GM12878 (cell line): ENCODE data around the gene SYNE4. TPM values are rescaled to one million over a fixed set of nuclear protein-coding genes. Genes with fewer than 3 reads are reported as not detected.

Experiments used
- ATAC-seq: fragments of 200-7000 bp; cut with Tn5 transposase; 3 replicates; pipeline ENCODE4 v1.9.1; 2020; ENCODE audit warnings: mild to moderate bottlenecking, moderate library complexity
- BruUV-seq: library from RNA; stranded (reverse); fragments of 400-500 nt; replicated peaks from 2 replicates; lab custom pipeline; 2021; lab: Mats Ljungman, UMichigan
- CTCF ChIA-PET: fragments of 300-600 bp; sonication (Branson Sonifier 250); formaldehyde crosslinking; extraction: SDS; loops from one replicate; lab custom pipeline; 2021; ENCODE audit warnings: inconsistent platforms; lab: Yijun Ruan, JAX
- POLR2A ChIA-PET: fragments of 350-600 bp; formaldehyde crosslinking; extraction: SDS; loops from one replicate; lab custom pipeline; 2021; ENCODE audit warnings: inconsistent platforms; lab: Charles Lee
- RAD21 ChIA-PET: fragments of 300-600 bp; sonication (Branson Sonifier 250); formaldehyde crosslinking; loops from one replicate; lab custom pipeline; 2023; ENCODE audit warnings: antibody characterized with exemption; ENCODE audit not compliant: unreplicated experiment; lab: Charles Lee
- SMC1A ChIA-PET: fragments of 300-600 bp; sonication (Branson Sonifier 250); formaldehyde crosslinking; loops from one replicate; lab custom pipeline; 2023; ENCODE audit not compliant: unreplicated experiment, uncharacterized antibody; lab: Charles Lee
- DNase-seq: peaks from one replicate; pipeline ENCODE4 v3.0.0-alpha.2; 2011; ENCODE audit warnings: low read depth, low spot score
- FAIRE-seq: peaks from 3 replicates; lab custom pipeline; 2011; peaks lifted over from hg19 to GRCh38; lab: Jason Lieb, UNC
- H2AFZ ChIP-seq: 2 replicates; pipeline ENCODE4 v1.6.0; 2011; ENCODE audit warnings: low read depth, low read length, control low read depth; ENCODE audit not compliant: control insufficient read depth
- H3K27ac ChIP-seq: 2 replicates; pipeline ENCODE4 v1.5.1; 2011; ENCODE audit warnings: control low read depth; ENCODE audit not compliant: control insufficient read depth, insufficient read depth
- H3K27me3 ChIP-seq, 2 experiments: replicated peaks in 1 of 2; 2 replicates each; pipeline versions ENCODE4 v1.6.0 to v1.6.1; 2011; ENCODE audit warnings: low read length in 1 of 2; ENCODE audit not compliant: control insufficient read depth in 2 of 2, insufficient read depth in 2 of 2
- H3K36me3 ChIP-seq, 2 experiments: 2 replicates each; pipeline ENCODE4 v1.5.1; 2011; ENCODE audit warnings: low read length in 1 of 2; ENCODE audit not compliant: control insufficient read depth in 2 of 2, insufficient read depth in 2 of 2
- H3K4me1 ChIP-seq: 2 replicates; pipeline ENCODE4 v1.6.1; 2011; ENCODE audit warnings: mild to moderate bottlenecking, low read length, moderate library complexity, mixed read lengths; ENCODE audit not compliant: control insufficient read depth, insufficient read depth
- H3K4me2 ChIP-seq: 2 replicates; pipeline ENCODE4 v1.6.0; 2011; ENCODE audit warnings: control low read depth; ENCODE audit not compliant: control insufficient read depth, insufficient read depth
- H3K4me3 ChIP-seq: fragments of 200-600 bp; sonication (generic); 2 replicates; pipeline ENCODE4 v1.5.1; 2016
- H3K79me2 ChIP-seq: 2 replicates; pipeline ENCODE4 v1.6.0; 2011; ENCODE audit warnings: low read length; ENCODE audit not compliant: control insufficient read depth, insufficient read depth
- H3K9ac ChIP-seq: 2 replicates; pipeline ENCODE4 v1.8.0; 2011; ENCODE audit warnings: low read length, control low read depth, mixed read lengths; ENCODE audit not compliant: control insufficient read depth, insufficient read depth
- H3K9me3 ChIP-seq: replicated peaks from 3 replicates; pipeline ENCODE4 v1.5.1; 2011; ENCODE audit warnings: mild to moderate bottlenecking, low read length; ENCODE audit not compliant: control insufficient read depth, insufficient read depth
- H4K20me1 ChIP-seq: 2 replicates; pipeline ENCODE4 v1.6.0; 2011; ENCODE audit not compliant: control insufficient read depth, insufficient read depth
- BHLHE40 ChIP-seq, 2 experiments: fragments of 450-650 bp in 1 of 2; IDR thresholded peaks; 2 replicates each; pipeline ENCODE4 v1.6.1; 2011 to 2017; ENCODE audit warnings: low read depth in 2 of 2, borderline replicate concordance in 1 of 2, improper control_type of control experiment in 1 of 2, low read length in 1 of 2, mild to moderate bottlenecking in 1 of 2
- CREB1 ChIP-seq: IDR thresholded peaks from 2 replicates; pipeline ENCODE4 v1.6.1; 2012; ENCODE audit warnings: low read depth, mild to moderate bottlenecking, inconsistent platforms
- FOS ChIP-seq: IDR thresholded peaks from 3 replicates; pipeline ENCODE4 v1.6.1; 2011; ENCODE audit warnings: borderline replicate concordance; ENCODE audit not compliant: insufficient read length; ENCODE audit errors: extremely low read depth
- MAX ChIP-seq: IDR thresholded peaks from 2 replicates; pipeline ENCODE4 v1.6.1; 2012; ENCODE audit warnings: low read depth, low read length, improper control_type of control experiment
- NFIC ChIP-seq: IDR thresholded peaks from 2 replicates; pipeline ENCODE4 v1.6.1; 2012; ENCODE audit warnings: low read depth, mild to moderate bottlenecking, inconsistent platforms, low read length, moderate library complexity
- NKRF ChIP-seq: fragments of 450-650 bp; conservative IDR thresholded peaks from 2 replicates; pipeline ENCODE4 v1.6.1; 2017; ENCODE audit warnings: mild to moderate bottlenecking, moderate library complexity
- RAD51 ChIP-seq: fragments of 450-650 bp; IDR thresholded peaks from 2 replicates; pipeline ENCODE4 v1.6.1; 2016; ENCODE audit warnings: moderate library complexity, mild to moderate bottlenecking, inconsistent platforms
- SIN3A ChIP-seq: IDR thresholded peaks from 2 replicates; pipeline ENCODE4 v1.6.1; 2012; ENCODE audit warnings: low read depth, low read length, improper control_type of control experiment
- TCF12 ChIP-seq: IDR thresholded peaks from 2 replicates; pipeline ENCODE4 v1.6.1; 2011; ENCODE audit warnings: low read depth, mild to moderate bottlenecking, low read length
- YBX1 ChIP-seq: fragments of 450-650 bp; IDR thresholded peaks from 2 replicates; pipeline ENCODE4 v1.6.1; 2016; ENCODE audit warnings: antibody characterized with exemption
- ZNF384 ChIP-seq: IDR thresholded peaks from 2 replicates; pipeline ENCODE4 v1.6.1; 2012; ENCODE audit warnings: low read depth, mild to moderate bottlenecking, low read length, improper control_type of control experiment, borderline replicate concordance
- WGBS: methylation state at CpG from one replicate; pipeline ENCODE4 v1.1.6; 2016; ENCODE audit warnings: low lambda C conversion rate; ENCODE audit not compliant: insufficient replicate concordance, insufficient coverage; ENCODE audit errors: missing lambda C conversion rate; 5-methylcytosine and 5-hydroxymethylcytosine counted together
- in situ Hi-C: fragments of 300-500 bp; cut with MboI; formaldehyde crosslinking; loops from 9 replicates; pipeline ENCODE4 v1.14.3; 2018; ENCODE audit warnings: mixed read lengths
- intact Hi-C: fragments of 100-400 bp; cut with micrococcal nuclease; formaldehyde crosslinking; loops from one replicate; pipeline ENCODE4 v1.14.2; 2022; ENCODE audit not compliant: unreplicated experiment
- polyA plus RNA-seq, 11 experiments: library from polyadenylated mRNA; depleted of rRNA in 4 of 11; unstranded in 6 of 11; stranded (reverse) in 5 of 11; fragments of >200 nt; fragmentation: Nextera tagmentation in 4 of 11; fragmentation: Illumina TruSeq in 1 of 11; extraction: Ambion mirVana in 4 of 11; extraction: Trizol in 1 of 11; gene quantifications; 1 replicate in 1 of 11; 2 replicates in 10 of 11; pipeline versions ENCODE4 v1.2.1 to v1.2.3, GENCODE V29; 2011 to 2016; ENCODE audit warnings: inconsistent platforms in 2 of 11, missing spikeins in 2 of 11, low read depth in 1 of 11
- total RNA-seq, 4 experiments: library from RNA; depleted of rRNA in 3 of 4; stranded (reverse); fragments of >200 nt in 3 of 4; fragmentation: Illumina TruSeq in 1 of 4; extraction: Trizol in 1 of 4; gene quantifications; 2 replicates each; pipeline versions ENCODE4 v1.2.1 to v1.2.3, GENCODE V29; 2013 to 2021
- TF ChIP-seq, protein P1 (sequence below): fragments of 450-650 bp; IDR thresholded peaks from 2 replicates; pipeline ENCODE4 v1.6.1; 2017; ENCODE audit warnings: mild to moderate bottlenecking, low read depth, inconsistent platforms; ENCODE audit not compliant: poor library complexity, severe bottlenecking
- TF ChIP-seq, protein P2 (sequence below): fragments of 450-650 bp; IDR thresholded peaks from 2 replicates; pipeline ENCODE4 v1.6.1; 2018; ENCODE audit warnings: mild to moderate bottlenecking, low read depth, moderate library complexity; ENCODE audit not compliant: partially characterized antibody

SYNE4 gene
- total and polyA plus RNA-seq, 10 of the 15 experiments (the other 5 are each of a cell fraction or from before 2014, with no cell fraction given), result 0.35 to 1.2 (median 0.71) TPM

- in situ Hi-C loops, result no loop called here
- TF ChIP-seq YBX1, result no peak
- TF ChIP-seq SIN3A, result no peak
- TF ChIP-seq NKRF, result no peak
- TF ChIP-seq CREB1, result no peak
- TF ChIP-seq TCF12, result no peak
- TF ChIP-seq RAD51, result no peak
- TF ChIP-seq NFIC, result no peak
- TF ChIP-seq MAX, result no peak
- TF ChIP-seq BHLHE40 (IDR thresholded peaks at IDR 0.05; ENCODE audit: borderline replicate concordance in 1 of 2, low read depth in 2 of 2, low read length in 1 of 2), result no peak
- TF ChIP-seq, protein P1, sequence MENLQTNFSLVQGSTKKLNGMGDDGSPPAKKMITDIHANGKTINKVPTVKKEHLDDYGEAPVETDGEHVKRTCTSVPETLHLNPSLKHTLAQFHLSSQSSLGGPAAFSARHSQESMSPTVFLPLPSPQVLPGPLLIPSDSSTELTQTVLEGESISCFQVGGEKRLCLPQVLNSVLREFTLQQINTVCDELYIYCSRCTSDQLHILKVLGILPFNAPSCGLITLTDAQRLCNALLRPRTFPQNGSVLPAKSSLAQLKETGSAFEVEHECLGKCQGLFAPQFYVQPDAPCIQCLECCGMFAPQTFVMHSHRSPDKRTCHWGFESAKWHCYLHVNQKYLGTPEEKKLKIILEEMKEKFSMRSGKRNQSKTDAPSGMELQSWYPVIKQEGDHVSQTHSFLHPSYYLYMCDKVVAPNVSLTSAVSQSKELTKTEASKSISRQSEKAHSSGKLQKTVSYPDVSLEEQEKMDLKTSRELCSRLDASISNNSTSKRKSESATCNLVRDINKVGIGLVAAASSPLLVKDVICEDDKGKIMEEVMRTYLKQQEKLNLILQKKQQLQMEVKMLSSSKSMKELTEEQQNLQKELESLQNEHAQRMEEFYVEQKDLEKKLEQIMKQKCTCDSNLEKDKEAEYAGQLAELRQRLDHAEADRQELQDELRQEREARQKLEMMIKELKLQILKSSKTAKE, result no peak
- TF ChIP-seq, protein P2, sequence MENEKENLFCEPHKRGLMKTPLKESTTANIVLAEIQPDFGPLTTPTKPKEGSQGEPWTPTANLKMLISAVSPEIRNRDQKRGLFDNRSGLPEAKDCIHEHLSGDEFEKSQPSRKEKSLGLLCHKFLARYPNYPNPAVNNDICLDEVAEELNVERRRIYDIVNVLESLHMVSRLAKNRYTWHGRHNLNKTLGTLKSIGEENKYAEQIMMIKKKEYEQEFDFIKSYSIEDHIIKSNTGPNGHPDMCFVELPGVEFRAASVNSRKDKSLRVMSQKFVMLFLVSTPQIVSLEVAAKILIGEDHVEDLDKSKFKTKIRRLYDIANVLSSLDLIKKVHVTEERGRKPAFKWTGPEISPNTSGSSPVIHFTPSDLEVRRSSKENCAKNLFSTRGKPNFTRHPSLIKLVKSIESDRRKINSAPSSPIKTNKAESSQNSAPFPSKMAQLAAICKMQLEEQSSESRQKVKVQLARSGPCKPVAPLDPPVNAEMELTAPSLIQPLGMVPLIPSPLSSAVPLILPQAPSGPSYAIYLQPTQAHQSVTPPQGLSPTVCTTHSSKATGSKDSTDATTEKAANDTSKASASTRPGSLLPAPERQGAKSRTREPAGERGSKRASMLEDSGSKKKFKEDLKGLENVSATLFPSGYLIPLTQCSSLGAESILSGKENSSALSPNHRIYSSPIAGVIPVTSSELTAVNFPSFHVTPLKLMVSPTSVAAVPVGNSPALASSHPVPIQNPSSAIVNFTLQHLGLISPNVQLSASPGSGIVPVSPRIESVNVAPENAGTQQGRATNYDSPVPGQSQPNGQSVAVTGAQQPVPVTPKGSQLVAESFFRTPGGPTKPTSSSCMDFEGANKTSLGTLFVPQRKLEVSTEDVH, result no peak
- no peak for TF ChIP-seq ZNF384
- no peak for TF ChIP-seq FOS
Observed at GRCh38 chr19:36010402-36010801, 1.8 kb upstream of the SYNE4 start.

More at GRCh38 chr19:36010402-36010801, 1.8 kb upstream of the SYNE4 start:
- no peak for ATAC-seq
- Histone ChIP-seq H2AFZ (no peak overlapping the region), H3K36me3 (no peaks in the 10 kb centered on the region), H3K4me1 (no peaks in the 10 kb centered on the region; the same call in 1 of the 2 replicates), H3K27me3 (no peaks in the 10 kb centered on the region), H3K4me3 (no peak overlapping the region), H3K9ac (no peak overlapping the region), H3K79me2 (peaks cover 16% of the 10 kb centered on the region), H3K4me2 (no peak overlapping the region), H3K9me3 (no peaks in the 10 kb centered on the region), H4K20me1 (no peaks in the 10 kb centered on the region), H3K27ac (no peak overlapping the region)
- intact Hi-C loops, result loop anchor here (5.0 kb wide), 1 partner anchor 42 kb away; the partner anchor contains the start of genes THAP8 and WDR62
- FAIRE-seq, result no peak
- WGBS, result 84% methylated on average over 11 of the region's 11 CpGs
- ChIA-PET SMC1A (no interaction called here), POLR2A (no interaction called here), RAD21 (no interaction called here), CTCF (interaction anchor here (0.9 kb wide), 1 partner anchor 43 kb away, joined by 5 read pairs; the partner anchor contains the start of gene THAP8)
- DNase-seq, result no peak
- BruUV-seq, result no TSS peak
